OCI-LY3 (cell line): ENCODE data around the gene PAIP2.

Experiments used
- CTCF ChIP-seq: fragments of 200-600, 300-600 bp; sonication (generic); IDR thresholded peaks from 2 replicates; pipeline ENCODE4 v1.5.1; 2014; ENCODE audit warnings: antibody characterized with exemption, low read length, low read depth
- EZH2phosphoT487 ChIP-seq: fragments of 200-600 bp; shearing (Covaris generic); IDR thresholded peaks from 2 replicates; pipeline ENCODE4 v1.6.1; 2018; ENCODE audit warnings: antibody characterized with exemption, mixed run types, low read depth

GRCh38 chr5:139403787-139404483 lies 62.3 kb downstream of the PAIP2 start, which contains the start of gene SPATA24:
- no peak for TF ChIP-seq CTCF
- no peak for TF ChIP-seq EZH2phosphoT487
